T-helper 17 cell (primary cell): Measurements from ENCODE around the gene RAB3B. TPM values are rescaled to one million over a fixed set of nuclear protein-coding genes. Genes with fewer than 3 reads are reported as not detected.
"Not testable (repeated sequence)": the region's sequence is repeated elsewhere in the genome, so short reads cannot be mapped to it uniquely, and the experiment has no call there.

Experiments used
- ATAC-seq: fragments of 150-1000 bp; cut with Tn5 transposase; 2 replicates; pipeline ENCODE4 v1.10.0; 2021; ENCODE audit warnings: mild to moderate bottlenecking, moderate library complexity
- DNase-seq, 3 donors: peaks; one replicate each; pipeline versions ENCODE4 v3.0.0 to v3.0.0-alpha.2; 2020 to 2021
- H3K9me3 ChIP-seq: one replicate; pipeline ENCODE4 v1.7.0; 2013; ENCODE audit warnings: low read length, mild to moderate bottlenecking; ENCODE audit not compliant: control insufficient read depth, poor library complexity, severe bottlenecking
- H3K27ac Mint-ChIP-seq: one replicate; pipeline ENCODE4 v1.8.0; 2022; ENCODE audit warnings: mild to moderate bottlenecking, moderate library complexity, mixed read lengths
- H3K27me3 Mint-ChIP-seq: one replicate; pipeline ENCODE4 v1.8.0; 2022; ENCODE audit warnings: mixed read lengths
- H3K36me3 Mint-ChIP-seq: one replicate; pipeline ENCODE4 v1.8.0; 2022; ENCODE audit warnings: low read depth, mixed read lengths
- H3K4me1 Mint-ChIP-seq: one replicate; pipeline ENCODE4 v1.8.0; 2022; ENCODE audit warnings: mild to moderate bottlenecking, mixed read lengths
- H3K4me3 Mint-ChIP-seq: one replicate; pipeline ENCODE4 v1.8.0; 2022; ENCODE audit warnings: mild to moderate bottlenecking, moderate library complexity, mixed read lengths
- total RNA-seq, 4 donors: library from RNA in 2 of 4; stranded (reverse) in 2 of 4; gene quantifications; one replicate each; pipeline ENCODE4 v1.2.3 and lab custom pipeline; 2022 to 2026

RAB3B gene
- total RNA-seq, 2 donors from 2014 or later, result 0.02 TPM; not detected in 1

GRCh38 chr1:51976846-51977602 is 13.5 kb downstream of the RAB3B start:
- no peaks in the 10 kb centered on the region for H3K36me3 Mint-ChIP-seq
- DNase-seq (no peak), ATAC-seq (no peak)
- no peaks in the 10 kb centered on the region for H3K4me1 Mint-ChIP-seq
- H3K27me3 Mint-ChIP-seq, result peaks cover 4% of the 10 kb centered on the region
- H3K9me3 ChIP-seq, result no peaks in the 10 kb centered on the region
- no peak overlapping the region for H3K4me3 Mint-ChIP-seq
- H3K27ac Mint-ChIP-seq, result no peak overlapping the region

GRCh38 chr1:51973587-51974474 is 16.7 kb downstream of the RAB3B start:
- Mint-ChIP-seq H3K4me1 (peaks cover 2% of the 10 kb centered on the region), H3K27me3 (peaks cover 11% of the 10 kb centered on the region), H3K36me3 (peaks cover 2% of the 10 kb centered on the region), H3K4me3 (no peak overlapping the region), H3K27ac (no peak overlapping the region)
- DNase-seq, result no peak
- ATAC-seq, result no peak
- no peaks in the 10 kb centered on the region for H3K9me3 ChIP-seq

- ATAC-seq, result no peak
- Mint-ChIP-seq H3K27me3 (peaks cover 18% of the 10 kb centered on the region), H3K27ac (no peak overlapping the region), H3K4me1 (peaks cover 2% of the 10 kb centered on the region), H3K4me3 (no peak overlapping the region), H3K36me3 (peaks cover 2% of the 10 kb centered on the region)
- DNase-seq, result no peak
- no peaks in the 10 kb centered on the region for H3K9me3 ChIP-seq
These were observed 21.3 kb downstream of the RAB3B start for GRCh38 chr1:51969038-51969705.

GRCh38 chr1:51968632-51969031 is 21.9 kb downstream of the RAB3B start:
- Mint-ChIP-seq H3K4me3 (no peak overlapping the region), H3K27me3 (peaks cover 15% of the 10 kb centered on the region), H3K27ac (no peak overlapping the region), H3K4me1 (peaks cover 2% of the 10 kb centered on the region), H3K36me3 (peaks cover 2% of the 10 kb centered on the region)
- ATAC-seq (no peak), DNase-seq (no peak)
- H3K9me3 ChIP-seq, result no peaks in the 10 kb centered on the region

DNA sequence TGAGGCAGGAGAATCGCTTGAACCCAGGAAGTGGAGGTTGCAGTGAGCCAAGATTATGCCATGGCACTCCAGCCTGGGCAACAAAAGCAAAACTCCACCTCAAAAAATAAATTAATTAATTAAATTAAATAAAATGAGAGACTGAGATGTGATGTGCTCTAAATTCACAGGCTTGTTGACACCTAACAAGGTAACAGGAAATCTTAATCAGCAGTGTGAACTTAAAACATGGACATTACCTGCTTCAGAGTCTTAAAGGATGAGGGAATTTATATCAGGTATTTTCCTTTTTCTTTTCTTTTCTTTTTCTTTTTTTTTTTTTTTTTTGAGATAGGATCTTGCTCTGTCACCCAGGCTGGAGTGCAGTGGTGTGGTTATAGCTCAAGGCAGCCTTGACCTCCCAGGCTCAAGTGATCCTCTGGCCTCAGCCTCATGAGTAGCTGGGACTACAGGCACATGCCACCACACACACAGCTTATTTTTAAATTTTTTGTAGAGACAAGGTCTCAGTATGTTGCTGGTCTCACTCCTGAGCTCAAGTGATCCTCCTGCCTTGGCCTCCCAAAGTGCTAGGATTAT is 23.2 kb downstream of the RAB3B start:
- not testable (repeated sequence) for H3K36me3 Mint-ChIP-seq, H3K9me3 ChIP-seq, DNase-seq, H3K4me1 Mint-ChIP-seq, H3K4me3 Mint-ChIP-seq, ATAC-seq, H3K27ac Mint-ChIP-seq
- peaks cover 15% of the 10 kb centered on the region for H3K27me3 Mint-ChIP-seq

DNA sequence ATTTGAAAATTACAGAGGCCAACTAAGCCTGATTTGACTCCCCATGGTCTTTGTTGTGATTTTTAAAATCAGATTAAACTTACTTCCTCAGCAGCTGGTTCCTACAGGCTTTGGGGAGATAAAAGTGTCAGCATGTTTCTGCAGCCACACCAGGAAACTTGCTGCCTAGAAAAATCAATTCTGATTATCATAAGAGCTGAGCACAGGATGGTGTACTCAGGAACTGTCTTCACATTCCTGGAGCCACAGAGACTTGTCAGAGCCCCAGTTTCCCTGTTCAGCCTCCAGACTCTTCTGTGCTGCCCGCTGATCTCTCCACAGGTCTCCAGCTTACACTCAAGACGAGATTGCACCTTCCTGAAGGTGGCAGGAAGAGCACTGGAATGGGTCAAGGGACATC is 23.9 kb downstream of the RAB3B start:
- DNase-seq, result no peak
- no peak overlapping the region for H3K27ac Mint-ChIP-seq
- H3K36me3 Mint-ChIP-seq, result peaks cover 2% of the 10 kb centered on the region
- no peak overlapping the region for H3K4me3 Mint-ChIP-seq
- no peak for ATAC-seq
- peaks cover 2% of the 10 kb centered on the region for H3K4me1 Mint-ChIP-seq
- peaks cover 15% of the 10 kb centered on the region for H3K27me3 Mint-ChIP-seq
- H3K9me3 ChIP-seq, result no peaks in the 10 kb centered on the region

DNA sequence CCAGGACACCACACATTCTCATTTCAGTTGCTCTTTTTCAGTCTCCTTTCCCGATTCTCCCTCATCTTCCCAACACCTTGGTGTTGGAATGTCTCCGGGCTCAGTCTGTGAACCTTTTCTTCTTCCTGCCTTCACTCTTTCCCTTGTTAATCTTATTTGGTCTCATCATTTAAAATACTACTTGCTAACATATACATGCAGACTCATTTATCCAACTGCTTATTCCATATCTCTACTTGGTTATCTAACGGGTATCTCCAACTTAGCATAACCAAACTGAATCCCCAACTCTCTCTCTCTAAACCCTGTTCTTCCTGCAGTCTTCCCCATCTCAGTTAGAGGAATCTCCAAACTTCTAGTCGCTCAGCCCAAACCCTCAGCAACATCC is 26.2 kb downstream of the RAB3B start:
- Mint-ChIP-seq H3K27me3 (peaks cover 21% of the 10 kb centered on the region), H3K36me3 (no peaks in the 10 kb centered on the region)

GRCh38 chr1:51963592-51964308 is 26.8 kb downstream of the RAB3B start:
- Mint-ChIP-seq H3K4me1 (no peaks in the 10 kb centered on the region), H3K27ac (no peak overlapping the region), H3K27me3 (peaks cover 23% of the 10 kb centered on the region), H3K36me3 (no peaks in the 10 kb centered on the region), H3K4me3 (no peak overlapping the region)
- no peaks in the 10 kb centered on the region for H3K9me3 ChIP-seq
- ATAC-seq, result no peak
- no peak for DNase-seq

More for the DNA sequence above, 26.2 kb downstream of the RAB3B start:
- H3K4me3 Mint-ChIP-seq, result no peak overlapping the region
- no peaks in the 10 kb centered on the region for H3K9me3 ChIP-seq
- H3K27ac Mint-ChIP-seq, result no peak overlapping the region
- no peak for DNase-seq
- no peak for ATAC-seq
- H3K4me1 Mint-ChIP-seq, result no peaks in the 10 kb centered on the region

- ATAC-seq, result no peak
- no peak overlapping the region for H3K27ac Mint-ChIP-seq
- no peaks in the 10 kb centered on the region for H3K4me1 Mint-ChIP-seq
- no peak for DNase-seq
- no peaks in the 10 kb centered on the region for H3K36me3 Mint-ChIP-seq
- peaks cover 16% of the 10 kb centered on the region for H3K27me3 Mint-ChIP-seq
- H3K4me3 Mint-ChIP-seq, result no peak overlapping the region
- H3K9me3 ChIP-seq, result no peaks in the 10 kb centered on the region
These were observed 27.8 kb downstream of the RAB3B start for GRCh38 chr1:51962486-51963356.

- H3K4me3 Mint-ChIP-seq, result no peak overlapping the region
- ATAC-seq (no peak), DNase-seq (no peak)
- H3K36me3 Mint-ChIP-seq, result no peaks in the 10 kb centered on the region
- no peaks in the 10 kb centered on the region for H3K9me3 ChIP-seq
- H3K27ac Mint-ChIP-seq, result no peak overlapping the region
- H3K4me1 Mint-ChIP-seq, result no peaks in the 10 kb centered on the region
- H3K27me3 Mint-ChIP-seq, result peaks cover 16% of the 10 kb centered on the region
These were observed 28.5 kb downstream of the RAB3B start for GRCh38 chr1:51961954-51962353.

DNA sequence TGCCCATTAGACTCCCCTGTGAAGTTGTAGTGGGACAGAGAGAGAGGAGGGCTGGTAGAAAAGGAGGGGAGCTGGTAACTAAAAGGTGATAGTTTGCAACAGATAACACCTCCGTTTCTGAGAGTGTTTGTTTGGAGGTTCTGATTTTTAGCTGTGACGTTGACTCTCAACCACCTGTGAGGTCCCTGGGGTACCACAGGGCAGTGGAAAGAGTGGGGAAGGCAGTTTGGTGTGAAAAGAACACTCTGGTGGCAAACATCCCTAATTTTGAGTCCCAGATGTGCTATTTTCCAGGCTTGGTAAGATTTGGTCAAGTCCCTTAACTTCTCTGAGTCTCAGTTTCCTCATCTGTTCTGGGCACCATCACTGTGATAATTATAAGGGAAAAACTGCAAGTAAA is 29.3 kb downstream of the RAB3B start:
- ATAC-seq (no peak), DNase-seq (no peak)
- Mint-ChIP-seq H3K27me3 (peaks cover 21% of the 10 kb centered on the region), H3K36me3 (no peaks in the 10 kb centered on the region), H3K4me1 (no peaks in the 10 kb centered on the region), H3K4me3 (no peak overlapping the region), H3K27ac (no peak overlapping the region)
- H3K9me3 ChIP-seq, result no peaks in the 10 kb centered on the region

DNA sequence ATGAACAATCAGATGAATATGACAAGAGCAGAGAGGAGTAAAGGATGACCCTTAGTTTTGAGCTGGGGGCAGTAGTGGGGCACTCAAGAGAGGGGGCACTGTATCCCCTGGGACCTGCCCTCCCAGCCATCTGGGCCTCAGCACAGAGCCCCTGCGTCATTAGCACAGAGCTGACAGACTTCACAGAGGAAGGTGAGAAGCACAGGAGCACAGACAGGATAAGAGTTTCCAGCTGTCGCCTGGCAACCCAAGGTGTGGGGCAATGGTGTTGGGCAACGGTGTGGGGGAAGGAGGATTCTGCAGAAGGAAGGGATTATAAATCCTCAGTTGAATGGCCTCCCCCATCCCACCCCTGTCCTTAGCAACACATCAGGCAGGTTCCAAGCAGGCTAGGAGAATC is 30.2 kb downstream of the RAB3B start:
- ATAC-seq (no peak), DNase-seq (no peak)
- Mint-ChIP-seq H3K36me3 (no peaks in the 10 kb centered on the region), H3K27ac (no peak overlapping the region), H3K4me1 (no peaks in the 10 kb centered on the region), H3K27me3 (peaks cover 21% of the 10 kb centered on the region), H3K4me3 (no peak overlapping the region)
- no peaks in the 10 kb centered on the region for H3K9me3 ChIP-seq
